GM18517 (cell line): Measurements from ENCODE around the gene AMN1.
A peak's percentile ranks its signal among the peaks of the same experiment; 100 is the strongest.
"Not testable (repeated sequence)": the region's sequence is repeated elsewhere in the genome, so short reads cannot be mapped to it uniquely, and the experiment has no call there.

Experiments
- ATAC-seq: cut with Tn5 transposase; IDR thresholded peaks from one replicate; pipeline ENCODE4 v1.9.1; 2021; ENCODE audit warnings: mild to moderate bottlenecking, moderate library complexity; ENCODE audit not compliant: unreplicated experiment

The AMN1 gene

GRCh38 chr12:31687101-31687527, 41.7 kb downstream of the AMN1 start:
- ATAC-seq = peak; percentile 71

GRCh38 chr12:31685801-31686200, 43.0 kb downstream of the AMN1 start:
- ATAC-seq = no peak

- peak; percentile 83 for ATAC-seq
These were observed 46.5 kb downstream of the AMN1 start for GRCh38 chr12:31682136-31682962.

GRCh38 chr12:31672521-31672920, 56.3 kb downstream of the AMN1 start:
- ATAC-seq = no peak

GRCh38 chr12:31669582-31669981, 59.2 kb downstream of the AMN1 start:
- not testable (repeated sequence) for ATAC-seq

- ATAC-seq = no peak
These were observed 59.8 kb downstream of the AMN1 start for GRCh38 chr12:31669020-31669419.

GRCh38 chr12:31664038-31664437, 64.8 kb downstream of the AMN1 start:
- ATAC-seq = no peak

- no peak for ATAC-seq
These were observed 65.2 kb downstream of the AMN1 start for GRCh38 chr12:31663576-31663975.

GRCh38 chr12:31662176-31662849, 66.5 kb downstream of the AMN1 start:
- no peak for ATAC-seq

GRCh38 chr12:31659087-31659942, 69.5 kb downstream of the AMN1 start, which contains the start of gene ETFBKMT:
ETFBKMT (plus strand) TSS chr12:31659688; CDS start chr12:31661954, 2,266 bp downstream.
- peak; percentile 99 for ATAC-seq

GRCh38 chr12:31658471-31659086, 70.2 kb downstream of the AMN1 start:
- no peak for ATAC-seq

GRCh38 chr12:31655792-31656191, 73.0 kb downstream of the AMN1 start:
- no peak for ATAC-seq

- ATAC-seq = no peak
These were observed 73.6 kb downstream of the AMN1 start for GRCh38 chr12:31655208-31655607.

- ATAC-seq = no peak
These were observed 76.8 kb downstream of the AMN1 start for GRCh38 chr12:31651893-31652521.

GRCh38 chr12:31650918-31651317, 77.9 kb downstream of the AMN1 start:
- ATAC-seq = no peak

- ATAC-seq = no peak
These were observed 81.7 kb downstream of the AMN1 start for GRCh38 chr12:31647086-31647491.

GRCh38 chr12:31645924-31646323, 82.9 kb downstream of the AMN1 start:
- no peak for ATAC-seq

- no peak for ATAC-seq
These were observed 84.3 kb downstream of the AMN1 start for GRCh38 chr12:31644536-31644935.

- no peak for ATAC-seq
These were observed 87.2 kb downstream of the AMN1 start for GRCh38 chr12:31641509-31642090.

- no peak for ATAC-seq
These were observed 94.2 kb downstream of the AMN1 start for GRCh38 chr12:31634620-31635019.
